ENCODE data around the gene ANXA3. TPM values are rescaled to one million over a fixed set of nuclear protein-coding genes. Genes with fewer than 3 reads are reported as not detected.

Gene ANXA3
- total RNA-seq, 1 experiment from 2014 or later: 263 TPM

- Histone ChIP-seq H3F3A (ENCODE audit: low read length, unreplicated experiment) (no peaks in the 10 kb centered on the region), H3K4me3 (ENCODE audit: low read length) (no peak overlapping the region), H4K20me1 (ENCODE audit: low read length) (no peaks in the 10 kb centered on the region), H3K27me3 (ENCODE audit: low read length) (no peaks in the 10 kb centered on the region), H3K9me3 (ENCODE audit: low read length) (no peaks in the 10 kb centered on the region), H2AFZ (ENCODE audit: low read length) (no peak overlapping the region), H3K9me2 (replicated peaks; ENCODE audit: low read length) (no peaks in the 10 kb centered on the region), H3K9ac (ENCODE audit: low read length) (no peak overlapping the region), H3K27ac (ENCODE audit: low read length) (no peak overlapping the region), H3K4me2 (ENCODE audit: low read length) (peak overlapping the region; percentile 14; the same call in 1 of the 2 replicates), H3K4me1 (ENCODE audit: insufficient read depth, low read length) (peaks cover 17% of the 10 kb centered on the region), H3K36me3 (ENCODE audit: low read depth, low read length) (no peaks in the 10 kb centered on the region), H3K79me2 (ENCODE audit: low read length) (no peaks in the 10 kb centered on the region)
- no TSS peak for BruUV-seq (replicated peaks)
- ChIA-PET CTCF (interaction anchor here (0.6 kb wide), 1 partner anchor 52 kb away, joined by 9 read pairs; no protein-coding TSS in a partner anchor), POLR2A (ENCODE audit: unreplicated experiment) (no interaction called here)
- no peak for TF ChIP-seq EZH2 (IDR thresholded peaks at IDR 0.05; ENCODE audit: low read length, unreplicated experiment)
- no peak for TF ChIP-seq EZH2phosphoT487 (IDR thresholded peaks at IDR 0.05; ENCODE audit: borderline replicate concordance, low read length)
- no peak for TF ChIP-seq CTCF (conservative IDR thresholded peaks at IDR 0.05; ENCODE audit: low read depth, low read length)
- intact Hi-C loops (cut with micrococcal nuclease): no loop called here
- peak; percentile 67 for DNase-seq
- peak; percentile 63; the same call in 1 of the 2 replicates for ATAC-seq
These were observed 75.7 kb downstream of the ANXA3 start for GRCh38 chr4:78627046-78627965.

- Histone ChIP-seq H3K27ac (ENCODE audit: low read length) (no peak overlapping the region), H3F3A (ENCODE audit: low read length, unreplicated experiment) (no peaks in the 10 kb centered on the region), H3K9ac (ENCODE audit: low read length) (no peak overlapping the region), H4K20me1 (ENCODE audit: low read length) (no peaks in the 10 kb centered on the region), H2AFZ (ENCODE audit: low read length) (no peak overlapping the region), H3K4me1 (ENCODE audit: insufficient read depth, low read length) (peaks cover 12% of the 10 kb centered on the region), H3K27me3 (ENCODE audit: low read length) (no peaks in the 10 kb centered on the region), H3K4me3 (ENCODE audit: low read length) (no peak overlapping the region), H3K36me3 (ENCODE audit: low read depth, low read length) (no peaks in the 10 kb centered on the region), H3K4me2 (ENCODE audit: low read length) (0 out of 2 replicates have a peak overlapping the region, but pooled peaks have one; percentile 10), H3K9me2 (replicated peaks; ENCODE audit: low read length) (no peaks in the 10 kb centered on the region), H3K9me3 (ENCODE audit: low read length) (no peaks in the 10 kb centered on the region), H3K79me2 (ENCODE audit: low read length) (no peaks in the 10 kb centered on the region)
- CTCF ChIA-PET: interaction anchor here (0.6 kb wide), 1 partner anchor 52 kb away, joined by 9 read pairs; no protein-coding TSS in a partner anchor
- intact Hi-C loops (cut with micrococcal nuclease): no loop called here
- TF ChIP-seq CTCF (conservative IDR thresholded peaks at IDR 0.05; ENCODE audit: low read depth, low read length) (no peak), EZH2 (IDR thresholded peaks at IDR 0.05; ENCODE audit: low read length, unreplicated experiment) (no peak), EZH2phosphoT487 (IDR thresholded peaks at IDR 0.05; ENCODE audit: borderline replicate concordance, low read length) (no peak)
- no peak for DNase-seq
- ATAC-seq: no peak
- no TSS peak for BruUV-seq (replicated peaks)
- POLR2A ChIA-PET (ENCODE audit: unreplicated experiment): no interaction called here
These were observed 76.6 kb downstream of the ANXA3 start for GRCh38 chr4:78627966-78628678.
